B cell (primary cell): ENCODE measurements around the gene CCDC200. TPM values are rescaled to one million over a fixed set of nuclear protein-coding genes. Genes with fewer than 3 reads are reported as not detected.

Source experiments
- ATAC-seq: fragments of 200-7000 bp; cut with Tn5 transposase; one replicate; pipeline ENCODE4 v1.10.0; 2021; ENCODE audit warnings: low read depth, mild to moderate bottlenecking, moderate number of reproducible peaks, moderate library complexity
- CTCF ChIA-PET: fragments of 350-600 bp; sonication (Branson Sonifier 250); formaldehyde crosslinking; loops from one replicate; lab custom pipeline; 2021; ENCODE audit warnings: antibody characterized with exemption, inconsistent platforms; lab: Charles Lee
- POLR2A ChIA-PET: fragments of 350-600 bp; sonication (Branson Sonifier 250); formaldehyde crosslinking; loops from one replicate; lab custom pipeline; 2021; ENCODE audit warnings: antibody characterized with exemption; lab: Charles Lee
- DNase-seq: peaks from one replicate; pipeline ENCODE4 v3.0.0; 2013
- H2AFZ ChIP-seq: 2 replicates; pipeline ENCODE4 v1.6.1; 2012; ENCODE audit warnings: mild to moderate bottlenecking, low read depth, low read length; ENCODE audit not compliant: insufficient read depth, poor library complexity, severe bottlenecking
- H3K27ac ChIP-seq, 2 donors: 1 replicate in 1 of 2; 2 replicates in 1 of 2; pipeline ENCODE4 v1.5.1; 2012 to 2013; ENCODE audit warnings: low read length in 2 of 2, mild to moderate bottlenecking in 2 of 2, moderate library complexity in 1 of 2
- H3K27me3 ChIP-seq, 4 experiments: fragments of 200-600 bp in 1 of 4; sonication (generic) in 1 of 4; replicated peaks in 1 of 4; 1 replicate in 2 of 4; 2 replicates in 2 of 4; pipeline versions ENCODE4 v1.6.1 to v1.7.0; 2013 to 2016; ENCODE audit warnings: low read length in 3 of 4, mild to moderate bottlenecking in 2 of 4, mixed read lengths in 1 of 4, moderate library complexity in 1 of 4; ENCODE audit not compliant: insufficient read depth in 4 of 4, control insufficient read depth in 3 of 4; ENCODE audit errors: control extremely low read depth in 1 of 4
- H3K36me3 ChIP-seq, 2 experiments: replicated peaks in 1 of 2; 1 replicate in 1 of 2; 2 replicates in 1 of 2; pipeline versions ENCODE4 v1.6.1 to v1.7.1; 2013; ENCODE audit warnings: low read length in 1 of 2; ENCODE audit not compliant: insufficient read depth in 2 of 2, control insufficient read depth in 1 of 2; ENCODE audit errors: control extremely low read depth in 1 of 2, extremely low read depth in 1 of 2
- H3K4me1 ChIP-seq, 2 donors: fragments of 200-600 bp in 1 of 2; sonication (generic) in 1 of 2; 1 replicate in 1 of 2; 2 replicates in 1 of 2; pipeline versions ENCODE4 v1.5.1 to v1.6.1; 2013 to 2017; ENCODE audit warnings: low read length in 2 of 2; ENCODE audit not compliant: control insufficient read depth in 2 of 2, insufficient read depth in 2 of 2
- H3K4me2 ChIP-seq: replicated peaks from 2 replicates; pipeline ENCODE3; 2012; ENCODE audit warnings: mild to moderate bottlenecking, low read depth, low read length; ENCODE audit not compliant: poor library complexity, severe bottlenecking
- H3K4me3 ChIP-seq, 5 experiments: fragments of 200-600 bp in 1 of 5; sonication (generic) in 1 of 5; 1 replicate in 3 of 5; 2 replicates in 2 of 5; pipeline versions ENCODE4 v1.5.1 to v1.7.0; 2011 to 2016; ENCODE audit warnings: low read length in 4 of 5, mild to moderate bottlenecking in 4 of 5, low read depth in 2 of 5, control low read depth in 1 of 5, moderate library complexity in 1 of 5; ENCODE audit not compliant: insufficient read depth in 1 of 5; ENCODE audit errors: control extremely low read depth in 1 of 5, extremely low read depth in 1 of 5
- H3K79me2 ChIP-seq: fragments of 200-600 bp; sonication (generic); one replicate; pipeline ENCODE4 v1.6.0; 2016; ENCODE audit warnings: low read length; ENCODE audit not compliant: control insufficient read depth, insufficient read depth
- H3K9ac ChIP-seq: fragments of 200-600 bp; sonication (generic); 2 replicates; pipeline ENCODE4 v1.6.1; 2017; ENCODE audit warnings: mild to moderate bottlenecking, low read length, moderate library complexity
- H3K9me3 ChIP-seq, 3 donors: one replicate each; pipeline versions ENCODE4 v1.6.1 to v1.7.1; 2013; ENCODE audit warnings: low read length in 2 of 3; ENCODE audit not compliant: control insufficient read depth in 2 of 3, insufficient read depth in 1 of 3; ENCODE audit errors: control extremely low read depth in 1 of 3
- H4K20me1 ChIP-seq: 2 replicates; pipeline ENCODE4 v1.6.0; 2012; ENCODE audit warnings: mild to moderate bottlenecking, low read length; ENCODE audit not compliant: insufficient read depth, control insufficient read depth, poor library complexity, severe bottlenecking
- H3K27ac Mint-ChIP-seq: one replicate; pipeline ENCODE4 v1.8.0; 2021; ENCODE audit warnings: mixed read lengths
- H3K27me3 Mint-ChIP-seq: one replicate; pipeline ENCODE4 v1.8.0; 2021; ENCODE audit warnings: mixed read lengths
- H3K4me1 Mint-ChIP-seq: one replicate; pipeline ENCODE4 v1.8.0; 2021; ENCODE audit warnings: mixed read lengths
- H3K4me3 Mint-ChIP-seq: one replicate; pipeline ENCODE4 v1.8.0; 2021; ENCODE audit warnings: mixed read lengths
- H3K9me3 Mint-ChIP-seq: one replicate; pipeline ENCODE4 v1.8.0; 2022; ENCODE audit warnings: mixed read lengths; ENCODE audit not compliant: insufficient read depth
- EZH2 ChIP-seq: IDR thresholded peaks from 2 replicates; pipeline ENCODE4 v1.6.1; 2012; ENCODE audit warnings: borderline replicate concordance, low read depth, mild to moderate bottlenecking, moderate library complexity, low read length; ENCODE audit not compliant: insufficient read depth, poor library complexity, severe bottlenecking
- WGBS: methylation state at CpG from one replicate; pipeline ENCODE4 v1.1.5; 2013; ENCODE audit warnings: missing lambda C conversion rate; ENCODE audit not compliant: insufficient coverage; 5-methylcytosine and 5-hydroxymethylcytosine counted together
- intact Hi-C: fragments of 100-400 bp; cut with micrococcal nuclease; formaldehyde crosslinking; loops from one replicate; pipeline ENCODE4 v1.10.0; 2022
- polyA plus RNA-seq: library from polyadenylated mRNA; depleted of rRNA; stranded (reverse); fragments of >200 nt; gene quantifications from 2 replicates; pipeline ENCODE4 v1.2.3, GENCODE V29; 2012
- total RNA-seq, 2 donors: library from RNA; stranded (reverse); fragments of 120-200 nt in 1 of 2; gene quantifications; 1 replicate in 1 of 2; 2 replicates in 1 of 2; pipeline versions ENCODE4 v1.2.3 to v1.2.4, GENCODE V29; 2013 to 2022
- TF ChIP-seq, protein P1 (sequence below): fragments of 200-600 bp; IDR thresholded peaks from one replicate; pipeline ENCODE4 v1.8.0; 2022; ENCODE audit warnings: antibody characterized with exemption, mild to moderate bottlenecking

CCDC200 gene
- total and polyA plus RNA-seq, 2 donors (not counting 1 experiment from before 2014, with no cell fraction given): 0.16 to 0.74 TPM

DNA sequence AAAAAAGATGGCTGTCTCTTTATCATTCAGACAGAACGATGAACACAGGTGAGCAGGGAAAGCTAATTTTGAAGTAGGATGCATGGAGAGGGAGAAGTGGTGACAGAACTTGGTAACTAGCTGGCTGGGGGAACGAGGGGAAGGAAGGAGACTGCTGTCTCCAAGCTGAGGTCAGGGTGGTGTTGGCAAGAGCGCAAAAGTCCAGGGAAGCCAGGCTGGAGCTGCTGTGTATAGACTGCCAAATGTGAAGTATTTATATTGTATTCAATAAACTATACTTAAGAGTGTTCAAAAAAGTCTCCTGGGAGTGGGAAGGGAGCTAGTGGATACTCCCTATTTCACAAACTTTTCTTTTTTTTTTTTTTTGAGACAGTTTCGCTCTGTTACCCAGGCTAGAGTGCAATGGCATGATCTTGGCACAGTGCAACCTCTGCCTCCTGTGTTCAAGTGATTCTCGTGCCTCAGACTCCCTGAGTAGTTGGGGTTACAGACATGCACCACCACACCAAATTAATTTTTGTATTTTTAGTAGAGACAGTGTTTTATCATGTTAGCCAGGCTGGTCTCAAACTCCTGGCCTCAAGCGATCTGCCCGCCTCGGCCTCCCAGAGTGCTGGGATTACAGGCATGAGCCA, 8.6 kb downstream of the CCDC200 start:
- Histone ChIP-seq H3K27ac (no peak overlapping the region), H3K4me2 (no peak overlapping the region), H4K20me1 (no peaks in the 10 kb centered on the region), H2AFZ (no peak overlapping the region), H3K9me3 (no peaks in the 10 kb centered on the region), H3K27me3 (no peaks in the 10 kb centered on the region), H3K36me3 (peaks cover 13 to 65% of the 10 kb centered on the region in 2 experiments), H3K9ac (no peak overlapping the region), H3K79me2 (no peaks in the 10 kb centered on the region), H3K4me1 (peaks cover 0 to 10% of the 10 kb centered on the region in 2 donors), H3K4me3 (no peak overlapping the region)
- no peak overlapping the region for H3K4me3 Mint-ChIP-seq
- ChIA-PET POLR2A (interaction anchor here (0.5 to 0.6 kb wide), 2 partner anchors 19 to 100 kb away, joined by 4 to 5 read pairs; no protein-coding TSS in a partner anchor), CTCF (interaction anchor here (1.6 kb wide), 1 partner anchor 264 kb away, joined by 3 read pairs; the partner anchor contains the start of gene DHX8)
- 97% methylated on average over 4 of the region's 8 CpGs for WGBS
- no peak for DNase-seq
- H3K27ac Mint-ChIP-seq: no peak overlapping the region
- ATAC-seq: no peak
- no peaks in the 10 kb centered on the region for H3K9me3 Mint-ChIP-seq
- H3K27me3 Mint-ChIP-seq: no peaks in the 10 kb centered on the region
- H3K4me1 Mint-ChIP-seq: peaks cover 17% of the 10 kb centered on the region
- intact Hi-C loops: no loop called here
- TF ChIP-seq, protein P1, sequence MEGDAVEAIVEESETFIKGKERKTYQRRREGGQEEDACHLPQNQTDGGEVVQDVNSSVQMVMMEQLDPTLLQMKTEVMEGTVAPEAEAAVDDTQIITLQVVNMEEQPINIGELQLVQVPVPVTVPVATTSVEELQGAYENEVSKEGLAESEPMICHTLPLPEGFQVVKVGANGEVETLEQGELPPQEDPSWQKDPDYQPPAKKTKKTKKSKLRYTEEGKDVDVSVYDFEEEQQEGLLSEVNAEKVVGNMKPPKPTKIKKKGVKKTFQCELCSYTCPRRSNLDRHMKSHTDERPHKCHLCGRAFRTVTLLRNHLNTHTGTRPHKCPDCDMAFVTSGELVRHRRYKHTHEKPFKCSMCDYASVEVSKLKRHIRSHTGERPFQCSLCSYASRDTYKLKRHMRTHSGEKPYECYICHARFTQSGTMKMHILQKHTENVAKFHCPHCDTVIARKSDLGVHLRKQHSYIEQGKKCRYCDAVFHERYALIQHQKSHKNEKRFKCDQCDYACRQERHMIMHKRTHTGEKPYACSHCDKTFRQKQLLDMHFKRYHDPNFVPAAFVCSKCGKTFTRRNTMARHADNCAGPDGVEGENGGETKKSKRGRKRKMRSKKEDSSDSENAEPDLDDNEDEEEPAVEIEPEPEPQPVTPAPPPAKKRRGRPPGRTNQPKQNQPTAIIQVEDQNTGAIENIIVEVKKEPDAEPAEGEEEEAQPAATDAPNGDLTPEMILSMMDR: no peak
- TF ChIP-seq EZH2: no peak

DNA sequence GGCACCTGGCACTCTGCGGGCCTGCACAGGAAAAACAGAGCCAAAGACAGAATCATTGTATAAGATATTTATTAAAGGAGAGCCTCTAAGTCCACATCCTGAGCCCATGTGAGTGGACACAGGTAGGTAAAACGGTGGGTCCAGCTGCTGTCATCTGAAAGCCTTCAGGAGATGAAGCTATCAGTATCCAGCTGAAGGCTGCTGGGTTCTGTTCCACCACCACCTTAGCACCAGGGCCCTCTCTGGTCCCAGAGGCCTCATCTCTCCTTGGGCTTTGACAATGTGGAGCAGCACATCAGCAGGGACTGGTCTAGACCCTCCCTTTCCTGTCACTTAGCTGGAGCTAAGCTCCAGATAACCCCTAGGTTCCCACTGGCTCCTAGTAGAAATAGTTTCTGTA, 9.4 kb downstream of the CCDC200 start:
- Histone ChIP-seq H4K20me1 (no peaks in the 10 kb centered on the region), H3K4me2 (no peak overlapping the region), H3K9me3 (no peaks in the 10 kb centered on the region), H3K27me3 (no peaks in the 10 kb centered on the region), H3K9ac (no peak overlapping the region), H3K79me2 (peaks cover 4% of the 10 kb centered on the region), H3K4me1 (peaks cover 0 to 1% of the 10 kb centered on the region in 2 donors), H3K36me3 (peaks cover 16 to 62% of the 10 kb centered on the region in 2 experiments), H3K4me3 (no peak overlapping the region), H3K27ac (no peak overlapping the region), H2AFZ (no peak overlapping the region)
- ChIA-PET CTCF (interaction anchor here (0.7 to 1.6 kb wide), 3 partner anchors 169 to 372 kb away, joined by 3 read pairs; partner anchors contain the start of gene DHX8), POLR2A (no interaction called here)
- Mint-ChIP-seq H3K4me1 (peaks cover 14% of the 10 kb centered on the region), H3K27me3 (no peaks in the 10 kb centered on the region), H3K4me3 (no peak overlapping the region), H3K9me3 (no peaks in the 10 kb centered on the region), H3K27ac (no peak overlapping the region)
- TF ChIP-seq, protein P1: no peak
- TF ChIP-seq EZH2: no peak
- ATAC-seq (no peak), DNase-seq (no peak)
- 100% methylated on average over 1 of the region's 2 CpGs for WGBS
- intact Hi-C loops: no loop called here
